Measurements from ENCODE around the gene KRT27.
"Not testable (repeated sequence)": the region's sequence is repeated elsewhere in the genome, so short reads cannot be mapped to it uniquely, and the experiment has no call there.

KRT27 gene

DNA sequence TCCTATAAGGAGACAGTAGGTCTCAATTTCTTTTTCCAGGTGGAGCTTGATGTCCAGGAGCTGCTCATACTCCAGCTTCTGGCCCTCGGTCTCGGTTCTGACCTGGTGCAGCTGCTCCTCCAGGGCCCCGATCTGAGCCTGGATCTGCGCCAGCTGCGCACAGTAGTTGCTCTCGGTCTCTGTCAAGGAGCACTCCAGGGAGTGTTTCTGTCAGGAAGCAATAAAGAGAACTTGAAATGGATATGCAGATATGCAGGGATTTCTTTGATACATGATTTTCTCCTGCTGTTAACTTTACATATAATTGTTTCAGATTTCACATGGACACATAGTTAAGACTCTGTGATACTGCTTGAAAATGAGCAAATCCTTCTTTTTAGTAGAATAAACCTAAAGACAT, 32.0 kb downstream of the KRT27 start:
- no peak for DNase-seq

- not testable (repeated sequence) for DNase-seq
Measured at GRCh38 chr17:40748666-40749065, 33.7 kb downstream of the KRT27 start.

DNA sequence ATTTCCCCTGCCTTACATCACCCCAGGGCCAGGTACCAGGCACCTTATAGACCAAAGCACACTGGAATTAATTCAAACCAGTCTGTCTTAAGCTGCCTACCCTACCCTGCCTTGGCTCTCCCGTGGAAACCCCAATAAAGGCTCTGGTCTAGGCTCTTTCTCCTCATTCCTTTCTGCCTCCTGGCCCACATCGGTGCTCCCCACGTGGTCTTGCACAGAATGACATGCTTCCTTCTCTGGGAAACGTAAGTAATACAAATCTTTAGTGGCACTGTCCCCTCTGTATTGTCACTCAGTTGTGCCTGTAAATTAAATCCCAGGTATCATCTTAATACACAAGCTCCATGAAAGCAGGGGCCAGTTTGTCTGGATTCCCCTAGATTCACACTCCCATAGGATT, 43.8 kb downstream of the KRT27 start:
- no peak for DNase-seq

DNA sequence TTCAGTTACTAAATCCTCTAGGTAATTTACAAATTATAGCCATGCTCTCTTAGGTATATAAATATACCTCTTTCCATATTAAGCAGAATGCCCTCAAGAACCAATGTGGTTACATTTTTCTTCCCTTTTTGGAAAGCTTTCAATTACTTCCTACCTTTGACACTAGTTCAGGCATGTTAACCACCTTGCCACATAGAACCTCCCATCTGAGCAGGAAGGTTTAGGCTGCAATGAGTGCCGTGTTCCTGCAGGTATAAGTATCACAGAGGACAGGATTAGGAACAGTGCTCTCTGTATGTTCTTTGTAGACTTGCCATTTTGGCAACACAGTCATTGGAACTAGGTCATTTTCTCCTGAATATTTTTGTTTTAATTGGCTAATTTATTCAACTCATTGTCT, 47.3 kb downstream of the KRT27 start:
- DNase-seq, result no peak

- no peak for DNase-seq
Measured at GRCh38 chr17:40734018-40734417, 48.3 kb downstream of the KRT27 start.

DNA sequence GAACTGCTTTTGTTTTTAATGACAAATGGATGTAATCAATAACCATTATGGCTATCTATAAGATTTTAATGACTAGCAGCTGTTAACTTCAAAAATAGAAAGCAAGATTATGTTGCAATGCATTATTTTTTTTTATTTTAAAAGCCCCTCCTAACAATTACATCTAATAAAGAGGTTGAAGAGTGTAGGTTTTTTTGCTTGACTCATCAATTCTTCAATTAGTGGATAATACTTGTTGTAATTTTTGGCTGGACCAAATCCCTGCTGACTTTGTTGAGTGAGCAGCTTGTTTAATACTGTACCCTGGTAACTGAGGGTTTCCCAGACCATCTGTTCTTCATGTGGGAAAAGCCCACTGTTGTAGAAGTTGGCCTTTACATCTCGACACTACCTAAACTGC, 51.4 kb downstream of the KRT27 start:
- no peak for DNase-seq

- DNase-seq, result peak; percentile 25
Measured at GRCh38 chr17:40727447-40728231, 54.7 kb downstream of the KRT27 start.

GRCh38 chr17:40726919-40727318, 55.4 kb downstream of the KRT27 start:
- DNase-seq, result no peak

Data from EL (cell line).